ENCODE measurements around the gene GRB2.
"Not testable (repeated sequence)": the region's sequence is repeated elsewhere in the genome, so short reads cannot be mapped to it uniquely, and the experiment has no call there.

Gene GRB2

GRCh38 chr17:75405365-75406221 lies at the start of gene GRB2:
Gene GRB2, minus strand, starts transcription at chr17:75405678. Its CDS starts 12,050 bp downstream, at chr17:75393628.
- peak; percentile 64 for DNase-seq (ENCODE audit: low read depth)
- TF ChIP-seq CTCF (IDR thresholded peaks at IDR 0.05; ENCODE audit: control insufficient read depth, insufficient read depth, low read depth, low read length, missing control alignments), result no peak
- peak within 1 kb of the TSS; percentile 91 for H3K4me3 ChIP-seq (ENCODE audit: control insufficient read depth, low read depth, low read length)

- not testable (repeated sequence) for DNase-seq (ENCODE audit: low read depth); H3K4me3 ChIP-seq (ENCODE audit: control insufficient read depth, low read depth, low read length)
Measured at GRCh38 chr17:75454672-75455071, 49.2 kb upstream of the GRB2 start.

- no peak for DNase-seq (ENCODE audit: low read depth)
- H3K4me3 ChIP-seq (ENCODE audit: control insufficient read depth, low read depth, low read length), result no peak overlapping the region
- TF ChIP-seq CTCF (IDR thresholded peaks at IDR 0.05; ENCODE audit: control insufficient read depth, insufficient read depth, low read depth, low read length, missing control alignments), result no peak
Measured at GRCh38 chr17:75454193-75454592, 48.7 kb upstream of the GRB2 start.

- no peak for TF ChIP-seq CTCF (IDR thresholded peaks at IDR 0.05; ENCODE audit: control insufficient read depth, insufficient read depth, low read depth, low read length, missing control alignments)
- DNase-seq (ENCODE audit: low read depth), result no peak
- H3K4me3 ChIP-seq (ENCODE audit: control insufficient read depth, low read depth, low read length), result no peak overlapping the region
Measured at GRCh38 chr17:75450270-75450669, 44.8 kb upstream of the GRB2 start.

GRCh38 chr17:75447951-75448856 lies 42.7 kb upstream of the GRB2 start:
- no peak overlapping the region for H3K4me3 ChIP-seq (ENCODE audit: control insufficient read depth, low read depth, low read length)
- no peak for DNase-seq (ENCODE audit: low read depth)
- TF ChIP-seq CTCF (IDR thresholded peaks at IDR 0.05; ENCODE audit: control insufficient read depth, insufficient read depth, low read depth, low read length, missing control alignments), result no peak

- not testable (repeated sequence) for H3K4me3 ChIP-seq (ENCODE audit: control insufficient read depth, low read depth, low read length); DNase-seq (ENCODE audit: low read depth)
Measured at GRCh38 chr17:75445896-75446295, 40.4 kb upstream of the GRB2 start.

- no peak overlapping the region for H3K4me3 ChIP-seq (ENCODE audit: control insufficient read depth, low read depth, low read length)
- no peak for DNase-seq (ENCODE audit: low read depth)
- TF ChIP-seq CTCF (IDR thresholded peaks at IDR 0.05; ENCODE audit: control insufficient read depth, insufficient read depth, low read depth, low read length, missing control alignments), result no peak
Measured at GRCh38 chr17:75445296-75445695, 39.8 kb upstream of the GRB2 start.
